Osteocyte (in vitro differentiated cells): Measurements from ENCODE around the gene TUBB6. TPM values are rescaled to one million over a fixed set of nuclear protein-coding genes. Genes with fewer than 3 reads are reported as not detected.

ENCODE experiments used
- DNase-seq: peaks from one replicate; pipeline ENCODE4 v3.0.0; 2021; ENCODE audit warnings: mixed read lengths; ENCODE audit not compliant: unreplicated experiment; ENCODE audit errors: extremely low spot score
- H3K27ac Mint-ChIP-seq: one replicate; pipeline ENCODE4 v1.8.0; 2021; ENCODE audit warnings: mild to moderate bottlenecking, mixed read lengths; ENCODE audit not compliant: unreplicated experiment
- H3K27me3 Mint-ChIP-seq: one replicate; pipeline ENCODE4 v1.8.0; 2021; ENCODE audit warnings: mixed read lengths; ENCODE audit not compliant: unreplicated experiment
- H3K36me3 Mint-ChIP-seq: one replicate; pipeline ENCODE4 v1.8.0; 2021; ENCODE audit warnings: mixed read lengths; ENCODE audit not compliant: unreplicated experiment
- H3K4me1 Mint-ChIP-seq: one replicate; pipeline ENCODE4 v1.8.0; 2021; ENCODE audit warnings: mixed read lengths; ENCODE audit not compliant: unreplicated experiment
- H3K4me3 Mint-ChIP-seq: one replicate; pipeline ENCODE4 v1.8.0; 2021; ENCODE audit warnings: mild to moderate bottlenecking, moderate library complexity, mixed read lengths; ENCODE audit not compliant: unreplicated experiment
- H3K9me3 Mint-ChIP-seq: one replicate; pipeline ENCODE4 v1.8.0; 2021; ENCODE audit warnings: mixed read lengths; ENCODE audit not compliant: unreplicated experiment
- CTCF ChIP-seq: fragments of 200-600 bp; sonication (generic); IDR thresholded peaks from 2 replicates; pipeline ENCODE4 v1.5.0; 2021; ENCODE audit warnings: antibody characterized with exemption, mild to moderate bottlenecking, moderate library complexity
- total RNA-seq: library from RNA; stranded (reverse); gene quantifications from 2 replicates; pipeline ENCODE4 v1.2.1, GENCODE V29; 2021

Gene TUBB6
- total RNA-seq, 1 donor from 2014 or later: 116 TPM

GRCh38 chr18:12326711-12327460, 18.8 kb downstream of the TUBB6 start:
- TF ChIP-seq CTCF: no peak
- no peak for DNase-seq
- Mint-ChIP-seq H3K9me3 (no peaks in the 10 kb centered on the region), H3K36me3 (peaks cover 43% of the 10 kb centered on the region), H3K4me3 (no peak overlapping the region), H3K27me3 (no peaks in the 10 kb centered on the region), H3K4me1 (peaks cover 6% of the 10 kb centered on the region), H3K27ac (peak overlapping the region; percentile 38)

GRCh38 chr18:12327510-12328178, 19.6 kb downstream of the TUBB6 start:
- Mint-ChIP-seq H3K27ac (peak overlapping the region; percentile 59), H3K4me3 (no peak overlapping the region), H3K4me1 (peaks cover 6% of the 10 kb centered on the region), H3K27me3 (no peaks in the 10 kb centered on the region), H3K36me3 (peaks cover 43% of the 10 kb centered on the region), H3K9me3 (no peaks in the 10 kb centered on the region)
- peak; percentile 81 for TF ChIP-seq CTCF
- DNase-seq: peak; percentile 90

GRCh38 chr18:12328179-12328823, 20.3 kb downstream of the TUBB6 start:
- TF ChIP-seq CTCF: no peak
- H3K27ac Mint-ChIP-seq: peak overlapping the region; percentile 59
- peaks cover 6% of the 10 kb centered on the region for H3K4me1 Mint-ChIP-seq
- H3K27me3 Mint-ChIP-seq: no peaks in the 10 kb centered on the region
- no peak overlapping the region for H3K4me3 Mint-ChIP-seq
- peaks cover 40% of the 10 kb centered on the region for H3K36me3 Mint-ChIP-seq
- no peaks in the 10 kb centered on the region for H3K9me3 Mint-ChIP-seq
- no peak for DNase-seq

- Mint-ChIP-seq H3K27me3 (no peaks in the 10 kb centered on the region), H3K27ac (no peak overlapping the region), H3K9me3 (no peaks in the 10 kb centered on the region), H3K36me3 (peaks cover 42% of the 10 kb centered on the region), H3K4me1 (peaks cover 6% of the 10 kb centered on the region), H3K4me3 (no peak overlapping the region)
- no peak for TF ChIP-seq CTCF
- no peak for DNase-seq
Measured at GRCh38 chr18:12329125-12329698, 21.2 kb downstream of the TUBB6 start.
